GM12878 (cell line): Measurements from ENCODE around the gene YBEY.

Source experiments
- CREM ChIP-seq: IDR thresholded peaks from 2 replicates; pipeline ENCODE4 v1.6.1; 2014; ENCODE audit warnings: antibody characterized with exemption, low read depth
- CTCF ChIP-seq, 3 experiments: IDR thresholded peaks in 2 of 3; conservative IDR thresholded peaks in 1 of 3; 2 replicates each; pipeline ENCODE4 v1.5.1; 2011; ENCODE audit warnings: low read depth in 3 of 3, low read length in 3 of 3, mild to moderate bottlenecking in 3 of 3, control low read depth in 2 of 3, moderate library complexity in 2 of 3, inconsistent platforms in 1 of 3, mixed read lengths in 1 of 3; ENCODE audit not compliant: control insufficient read depth in 2 of 3, insufficient read depth in 1 of 3; ENCODE audit errors: extremely low read depth in 1 of 3
- ESRRA ChIP-seq: IDR thresholded peaks from 2 replicates; pipeline ENCODE4 v1.6.1; 2012; ENCODE audit warnings: mild to moderate bottlenecking, low read length, improper control_type of control experiment
- ETV6 ChIP-seq, 2 experiments: fragments of 450-650 bp in 1 of 2; IDR thresholded peaks in 1 of 2; conservative IDR thresholded peaks in 1 of 2; 2 replicates each; pipeline ENCODE4 v1.6.1; 2014; ENCODE audit warnings: antibody characterized with exemption in 1 of 2, borderline replicate concordance in 1 of 2, low read depth in 1 of 2, mild to moderate bottlenecking in 1 of 2, moderate library complexity in 1 of 2
- EZH2 ChIP-seq: IDR thresholded peaks from 2 replicates; pipeline ENCODE4 v1.6.1; 2012; ENCODE audit warnings: low read depth, mild to moderate bottlenecking, control low read depth, inconsistent platforms, low read length, borderline replicate concordance; ENCODE audit not compliant: control insufficient read depth
- FOXK2 ChIP-seq: fragments of 450-650 bp; IDR thresholded peaks from 2 replicates; pipeline ENCODE4 v1.6.1; 2017; ENCODE audit warnings: mild to moderate bottlenecking, moderate library complexity
- HCFC1 ChIP-seq: fragments of 150-350 bp; IDR thresholded peaks from 2 replicates; pipeline ENCODE4 v1.6.1; 2014; ENCODE audit warnings: low read length
- JUND ChIP-seq: IDR thresholded peaks from 2 replicates; pipeline ENCODE4 v1.6.1; 2012; ENCODE audit warnings: low read depth, mild to moderate bottlenecking, low read length, improper control_type of control experiment, moderate library complexity
- NFIC ChIP-seq: IDR thresholded peaks from 2 replicates; pipeline ENCODE4 v1.6.1; 2012; ENCODE audit warnings: low read depth, mild to moderate bottlenecking, inconsistent platforms, low read length, moderate library complexity
- NR2C2 ChIP-seq: IDR thresholded peaks from 2 replicates; pipeline ENCODE4 v1.6.1; 2011; ENCODE audit warnings: borderline replicate concordance, low read depth; ENCODE audit not compliant: control insufficient read depth, insufficient read length
- POLR2A ChIP-seq: IDR thresholded peaks from 2 replicates; pipeline ENCODE4 v1.6.1; 2011; ENCODE audit warnings: low read depth, mild to moderate bottlenecking, low read length
- RCOR1 ChIP-seq: conservative IDR thresholded peaks from 2 replicates; pipeline ENCODE4 v1.6.1; 2012; ENCODE audit warnings: low read depth, low read length, improper control_type of control experiment
- SP1 ChIP-seq: IDR thresholded peaks from one replicate; pipeline ENCODE4 v1.6.1; 2011; ENCODE audit warnings: low read depth, low read length
- ZBTB33 ChIP-seq: fragments of 450-650 bp; IDR thresholded peaks from 2 replicates; pipeline ENCODE4 v1.6.1; 2017; ENCODE audit warnings: mild to moderate bottlenecking

DNA sequence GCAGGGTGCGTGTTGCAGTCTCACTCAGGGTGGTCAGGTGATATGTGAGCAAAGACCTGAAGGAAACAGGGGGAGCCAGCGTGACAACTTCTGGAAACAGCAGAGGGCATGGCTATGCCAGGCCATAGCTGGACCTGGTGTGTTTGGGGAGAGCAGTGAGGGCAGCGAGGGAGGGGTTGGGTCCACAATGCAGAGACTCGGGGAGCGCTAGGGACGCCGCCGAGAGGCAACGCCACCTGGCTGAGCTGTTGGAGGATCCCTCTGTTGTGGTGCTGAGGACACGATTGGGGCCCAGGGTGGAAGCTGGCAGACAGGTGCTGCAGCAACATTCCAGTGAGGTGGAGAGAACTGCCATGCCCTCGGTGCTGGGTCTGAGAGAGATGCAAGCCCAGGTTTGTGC, 31.0 kb upstream of the YBEY start:
- TF ChIP-seq NFIC, result no peak
- no peak for TF ChIP-seq EZH2
- no peak for TF ChIP-seq CREM
- no peak for TF ChIP-seq POLR2A
- no peak for TF ChIP-seq ESRRA
- no peak for TF ChIP-seq FOXK2
- TF ChIP-seq CTCF (IDR thresholded peaks at IDR 0.05 in 2 of 3, conservative IDR thresholded peaks at IDR 0.05 in 1 of 3; ENCODE audit: control insufficient read depth in 2 of 3, extremely low read depth in 1 of 3, insufficient read depth in 1 of 3, low read depth in 3 of 3, low read length in 3 of 3), result no peak
- TF ChIP-seq ETV6 (conservative IDR thresholded peaks at IDR 0.05 in 1 of 2, IDR thresholded peaks at IDR 0.05 in 1 of 2; ENCODE audit: borderline replicate concordance in 1 of 2, low read depth in 1 of 2), result no peak
- no peak for TF ChIP-seq NR2C2
- no peak for TF ChIP-seq JUND
- no peak for TF ChIP-seq SP1
- TF ChIP-seq HCFC1, result no peak
- TF ChIP-seq ZBTB33, result no peak
- no peak for TF ChIP-seq RCOR1
